GM19328 (cell line): ENCODE results near the gene CRYL1.

Experiments
- ATAC-seq: cut with Tn5 transposase; IDR thresholded peaks from one replicate; pipeline ENCODE4 v1.9.1; 2021; ENCODE audit warnings: mild to moderate bottlenecking, moderate library complexity; ENCODE audit not compliant: unreplicated experiment

Gene CRYL1

DNA sequence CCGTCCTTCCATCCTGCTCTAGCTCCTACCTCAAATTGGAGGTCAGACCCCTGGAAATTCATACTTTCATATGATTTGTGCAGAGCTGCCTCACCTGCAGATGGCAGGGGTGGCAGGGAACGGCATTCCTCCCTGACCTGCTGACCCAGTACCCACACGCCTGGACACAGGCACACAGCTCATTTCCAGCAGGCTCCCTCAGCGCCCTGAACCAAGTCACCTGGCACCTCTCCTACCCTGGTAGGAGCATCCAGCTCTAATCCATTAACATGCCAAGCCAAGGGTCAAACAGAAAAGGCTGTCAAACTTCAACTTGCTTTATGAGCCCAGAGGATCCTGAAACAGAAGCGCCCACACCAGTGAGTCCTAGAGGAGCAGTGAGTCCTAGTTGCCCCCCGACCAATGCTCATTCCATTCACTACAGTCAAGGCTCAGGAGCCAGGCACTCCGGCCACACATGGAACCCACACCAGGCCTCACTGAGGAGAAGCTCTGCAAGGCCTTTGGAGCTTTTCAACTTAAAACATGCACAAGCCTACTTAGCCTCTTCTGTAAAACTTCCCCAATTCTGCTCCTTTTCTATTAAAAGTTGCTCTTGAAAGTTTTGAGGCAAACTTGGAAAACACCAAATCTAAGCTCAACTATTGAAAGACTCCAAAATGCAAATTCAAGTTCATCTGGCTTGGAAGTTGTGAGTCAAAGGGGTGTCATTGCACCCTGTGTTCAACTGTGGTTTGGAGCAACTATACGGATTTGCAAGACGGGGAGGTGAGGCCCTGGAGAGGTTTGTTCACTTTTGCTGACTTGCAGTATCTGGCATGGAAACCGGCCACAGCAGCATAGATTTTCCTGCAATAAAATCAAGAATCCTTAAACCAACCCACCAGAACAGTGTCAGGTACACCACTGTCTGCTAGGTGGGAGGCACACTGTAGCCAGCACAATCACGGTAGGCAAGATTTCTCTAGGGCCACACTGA is 96.7 kb downstream of the CRYL1 start:
- ATAC-seq, result no peak

- no peak for ATAC-seq
Measured at GRCh38 chr13:20426766-20427448, 98.8 kb downstream of the CRYL1 start.

DNA sequence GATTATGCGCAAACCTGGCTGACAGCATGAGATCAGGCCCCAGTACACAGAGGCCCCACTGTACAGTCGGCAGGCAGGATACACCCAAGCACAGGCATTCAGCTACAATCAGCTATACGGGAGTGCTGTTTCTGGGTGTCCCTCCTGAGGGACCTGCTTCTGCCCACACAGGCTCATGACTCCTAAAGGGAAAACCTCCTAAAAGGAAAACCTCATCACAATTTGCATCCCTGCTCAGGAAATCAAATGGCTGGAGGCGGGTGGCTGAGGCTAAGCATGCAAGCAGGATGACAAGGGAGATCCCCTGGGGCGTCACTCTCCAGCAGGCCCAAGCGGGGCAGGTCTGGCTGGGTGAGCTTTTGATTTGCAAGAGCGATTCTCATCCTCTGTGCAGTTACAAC is 99.8 kb downstream of the CRYL1 start:
- peak; percentile 63 for ATAC-seq

DNA sequence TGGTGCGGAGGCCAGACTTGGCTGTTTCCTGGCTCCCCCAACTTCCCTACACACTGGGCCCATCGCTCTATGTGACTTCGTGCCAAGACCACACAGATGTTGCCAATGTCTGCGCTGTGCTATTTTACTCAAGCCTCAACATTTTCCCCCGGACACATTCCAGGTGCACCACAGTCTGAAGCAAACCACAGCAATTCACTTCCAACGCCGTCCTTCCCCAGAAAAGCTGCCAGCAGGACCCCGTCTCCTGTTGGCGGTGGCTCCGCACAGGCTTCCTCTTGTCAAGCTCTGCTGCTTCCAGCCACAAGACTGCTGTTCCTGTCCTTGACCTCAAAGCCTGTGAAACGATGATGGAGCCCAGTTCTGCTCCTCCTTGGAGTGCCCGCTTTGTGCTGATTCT is 100.7 kb downstream of the CRYL1 start:
- ATAC-seq, result no peak

GRCh38 chr13:20424559-20424852 is 101.2 kb downstream of the CRYL1 start:
- no peak for ATAC-seq

DNA sequence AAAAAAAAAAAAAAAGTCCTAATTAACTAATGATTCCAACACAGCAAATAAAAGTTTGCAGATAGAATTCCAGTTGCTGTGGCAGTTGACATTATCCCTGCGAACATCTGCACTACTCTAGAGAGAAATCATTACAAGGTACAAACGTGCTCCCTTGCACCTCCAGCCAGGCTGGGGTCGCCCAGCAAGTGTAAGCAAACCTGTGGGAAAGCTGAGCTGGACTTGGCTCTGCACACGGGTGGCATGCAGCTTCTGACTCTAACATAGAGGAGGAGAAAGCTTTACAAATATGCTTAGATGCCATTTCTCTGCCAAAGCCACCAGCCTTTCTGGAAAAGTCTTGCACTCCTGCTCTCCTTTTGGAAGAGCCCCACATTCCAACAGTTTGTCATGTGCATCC is 103.3 kb downstream of the CRYL1 start:
- ATAC-seq, result no peak

GRCh38 chr13:20420938-20421337 is 104.7 kb downstream of the CRYL1 start:
- no peak for ATAC-seq

DNA sequence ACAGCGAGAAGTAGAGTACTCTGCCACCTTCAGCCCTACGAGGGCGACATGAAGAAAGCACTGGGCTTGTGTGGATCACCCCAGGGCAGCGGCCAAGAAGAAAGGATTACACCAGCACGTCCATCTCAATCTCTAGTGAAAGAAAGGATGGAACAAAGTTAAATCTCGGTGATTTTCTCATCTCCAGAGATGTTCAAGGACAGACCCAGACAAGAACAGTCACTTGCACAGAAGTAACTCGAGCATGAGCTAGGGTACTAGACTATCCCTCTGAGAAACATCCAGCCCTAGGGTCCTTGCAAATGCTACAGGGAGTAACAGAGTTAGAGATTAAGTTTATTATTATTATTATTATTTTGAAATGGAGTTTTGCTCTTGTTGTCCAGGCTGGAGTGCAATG is 106.7 kb downstream of the CRYL1 start:
- no peak for ATAC-seq

DNA sequence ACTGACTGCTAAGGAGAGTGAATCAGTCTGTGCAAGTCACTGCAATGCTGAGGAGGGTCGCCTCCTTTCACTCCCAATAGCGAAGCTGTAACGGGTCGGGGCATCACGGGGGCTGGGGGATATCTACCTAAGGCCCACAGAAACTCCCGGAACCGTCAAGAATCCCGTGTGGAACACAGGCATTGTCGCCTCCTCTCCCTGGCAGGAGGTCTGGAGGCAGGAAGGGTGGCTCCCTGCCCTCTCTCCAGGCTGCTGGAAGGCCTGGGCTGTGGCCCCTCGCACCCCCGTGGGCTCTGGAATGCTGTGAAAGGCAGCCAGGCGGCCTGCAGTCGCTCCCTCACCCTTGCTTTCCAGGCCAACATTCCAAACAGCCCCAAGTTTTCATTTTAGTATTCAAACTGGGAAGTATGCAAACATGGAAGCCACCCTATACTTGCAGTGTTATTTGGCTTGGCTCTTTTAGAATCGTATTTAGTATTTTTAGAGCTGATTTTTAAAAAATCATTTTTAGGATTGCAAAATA is 109.4 kb downstream of the CRYL1 start:
- no peak for ATAC-seq

DNA sequence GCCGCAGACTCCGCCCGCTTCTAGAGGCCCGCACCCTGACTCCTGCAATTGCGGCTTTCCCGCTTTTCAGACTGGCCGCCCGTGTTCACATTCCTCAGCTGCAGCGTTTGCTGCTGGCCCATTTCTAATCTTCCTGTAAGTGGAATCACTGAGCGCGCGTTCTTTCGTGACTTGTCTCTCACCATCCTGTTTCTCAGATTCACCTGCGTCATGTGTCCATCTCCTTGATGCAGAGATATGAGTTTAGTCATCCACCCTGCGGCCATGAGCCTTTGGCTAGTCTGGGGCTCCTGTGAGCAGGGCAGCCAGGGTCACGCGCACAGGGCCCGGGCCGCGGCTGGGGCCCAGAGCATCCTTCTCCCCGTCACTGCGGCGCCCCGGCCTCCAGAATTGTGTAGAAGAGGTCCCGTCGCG is 110.0 kb downstream of the CRYL1 start:
- no peak for ATAC-seq

GRCh38 chr13:20415306-20415679 is 110.4 kb downstream of the CRYL1 start:
- no peak for ATAC-seq

- ATAC-seq, result no peak
Measured at GRCh38 chr13:20414546-20415305, 110.9 kb downstream of the CRYL1 start.

GRCh38 chr13:20412691-20413355 is 112.8 kb downstream of the CRYL1 start:
- ATAC-seq, result no peak

DNA sequence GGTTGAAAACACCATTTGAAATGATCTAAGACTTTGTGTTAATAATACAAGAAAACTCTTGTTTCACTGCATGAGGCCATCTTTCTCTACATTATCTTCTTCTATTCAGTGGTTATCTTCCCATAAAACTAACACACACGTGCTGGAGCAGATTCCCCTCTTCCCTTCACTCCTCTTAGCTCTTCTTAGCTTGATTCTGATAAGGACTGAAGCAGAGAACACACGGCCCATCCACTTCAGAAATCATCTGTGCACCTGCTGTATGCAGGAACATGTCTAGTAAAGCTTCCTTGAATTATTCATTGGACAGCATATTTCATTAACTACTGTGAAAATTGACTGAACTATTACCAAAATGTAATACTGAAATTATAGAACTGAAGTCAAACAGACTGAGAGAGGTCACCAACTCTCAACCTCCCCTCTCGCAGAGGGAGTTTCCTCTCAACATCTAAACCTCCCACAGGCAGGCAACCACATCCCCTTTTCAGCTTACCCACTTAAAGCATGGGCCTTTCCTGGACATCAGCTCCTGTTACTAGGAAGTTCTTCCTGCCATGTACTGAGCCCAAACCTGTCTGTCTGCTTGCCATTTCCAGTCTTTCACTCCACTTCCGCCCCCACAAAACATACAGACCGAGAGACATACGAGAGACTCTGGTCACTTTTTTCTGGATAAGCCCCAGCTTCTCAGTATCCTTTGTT is 113.9 kb downstream of the CRYL1 start:
- ATAC-seq, result peak; percentile 88

GRCh38 chr13:20410726-20411125 is 114.9 kb downstream of the CRYL1 start:
- no peak for ATAC-seq

DNA sequence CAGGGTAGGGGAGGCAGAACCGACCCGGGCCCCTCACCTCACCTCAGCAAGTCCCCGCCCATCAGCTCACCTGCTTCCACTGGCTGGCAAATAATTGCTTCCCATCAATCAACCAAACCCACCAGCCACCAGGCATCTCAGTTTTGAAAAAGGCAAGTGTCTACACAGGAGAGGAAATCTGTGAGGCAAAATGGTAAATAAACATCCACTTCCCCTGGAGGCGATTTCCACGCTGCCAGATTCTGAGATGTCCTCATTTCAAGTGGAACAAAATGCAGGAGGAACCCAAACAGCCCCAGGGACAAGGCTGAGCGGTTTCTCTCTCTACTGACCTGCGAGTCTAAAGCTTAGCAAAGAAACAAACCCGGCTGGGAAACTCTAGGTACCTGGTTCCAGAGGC is 117.5 kb downstream of the CRYL1 start:
- no peak for ATAC-seq

GRCh38 chr13:20407759-20408158 is 117.9 kb downstream of the CRYL1 start:
- ATAC-seq, result no peak

DNA sequence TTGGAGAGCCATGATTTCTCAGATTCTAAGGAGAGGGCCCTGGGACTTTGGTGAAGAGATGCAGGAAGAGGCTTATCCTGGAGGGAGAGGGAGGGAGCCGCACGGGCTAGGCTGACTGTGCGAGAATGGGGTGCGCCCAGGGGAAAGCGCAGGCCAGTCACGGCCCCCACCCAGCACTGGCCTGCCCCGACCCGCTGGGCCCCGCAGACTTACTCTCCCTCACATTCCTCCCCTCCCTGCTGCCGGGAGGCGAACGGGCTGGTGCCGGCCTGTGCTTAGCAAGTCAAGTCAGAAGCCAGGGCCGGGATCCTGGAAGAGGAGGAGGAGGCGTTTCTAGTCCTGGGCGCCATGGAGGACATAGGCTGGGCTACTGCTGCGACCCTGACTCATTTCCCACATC is 120.0 kb downstream of the CRYL1 start:
- no peak for ATAC-seq

- ATAC-seq, result no peak
Measured at GRCh38 chr13:20404488-20405222, 121.0 kb downstream of the CRYL1 start.

GRCh38 chr13:20403826-20404225 is 121.8 kb downstream of the CRYL1 start:
- no peak for ATAC-seq
